Lower lobe of right lung (tissue), 2 donors: ENCODE measurements around the gene CHD2. TPM values are rescaled to one million over a fixed set of nuclear protein-coding genes. Genes with fewer than 3 reads are reported as not detected.

Experiments
- ATAC-seq, 2 donors: fragments of 200-7000 bp; cut with Tn5 transposase; one replicate each; pipeline ENCODE4 v1.9.1; 2020 to 2022; ENCODE audit warnings: mild to moderate bottlenecking in 2 of 2, moderate library complexity in 2 of 2
- DNase-seq: peaks from one replicate; pipeline ENCODE4 v3.0.0-alpha.2; 2020
- H3K27ac ChIP-seq: fragments of 200-600 bp; one replicate; pipeline ENCODE4 v1.8.0; 2022
- H3K27me3 ChIP-seq: fragments of 200-600 bp; one replicate; pipeline ENCODE4 v1.8.0; 2022; ENCODE audit warnings: low read depth
- H3K36me3 ChIP-seq: fragments of 200-600 bp; one replicate; pipeline ENCODE4 v1.8.0; 2022; ENCODE audit warnings: mild to moderate bottlenecking
- H3K4me1 ChIP-seq: fragments of 200-600 bp; one replicate; pipeline ENCODE4 v1.8.0; 2022
- H3K4me3 ChIP-seq: fragments of 200-600 bp; one replicate; pipeline ENCODE4 v1.8.0; 2022; ENCODE audit warnings: mild to moderate bottlenecking
- H3K9me3 ChIP-seq: fragments of 200-600 bp; one replicate; pipeline ENCODE4 v1.8.0; 2022
- intact Hi-C: fragments of 100-400 bp; cut with DNase I; formaldehyde crosslinking; loops from one replicate; pipeline ENCODE4 v1.11.0; 2022
- total RNA-seq: library from RNA; stranded (reverse); fragmentation: NEBNext Ultra II Directional; extraction: Animal tissue kit (Norgen Biotek cat#: 25700); gene quantifications from one replicate; pipeline ENCODE4 v1.2.1, GENCODE V29; 2021
- TF ChIP-seq, protein P1 (sequence below): fragments of 200-600 bp; IDR thresholded peaks from one replicate; pipeline ENCODE4 v1.8.0; 2022; ENCODE audit warnings: antibody characterized with exemption, mild to moderate bottlenecking
- donor health status: DM: no; HTN: yes; CAD: no; lungs with severe emphysema.

CHD2 gene
- total RNA-seq, 1 donor from 2014 or later = 158 TPM

GRCh38 chr15:93068581-93069199 is 168.6 kb downstream of the CHD2 start:
- no peak for ATAC-seq
- intact Hi-C loops = no loop called here
- no peak overlapping the region for H3K4me3 ChIP-seq

GRCh38 chr15:93070132-93070531 is 170.0 kb downstream of the CHD2 start:
- Histone ChIP-seq H3K9me3 (no peaks in the 10 kb centered on the region), H3K27ac (no peak overlapping the region), H3K4me3 (no peak overlapping the region), H3K4me1 (peaks cover 15% of the 10 kb centered on the region), H3K36me3 (no peaks in the 10 kb centered on the region), H3K27me3 (peaks cover 39% of the 10 kb centered on the region)
- TF ChIP-seq, protein P1, sequence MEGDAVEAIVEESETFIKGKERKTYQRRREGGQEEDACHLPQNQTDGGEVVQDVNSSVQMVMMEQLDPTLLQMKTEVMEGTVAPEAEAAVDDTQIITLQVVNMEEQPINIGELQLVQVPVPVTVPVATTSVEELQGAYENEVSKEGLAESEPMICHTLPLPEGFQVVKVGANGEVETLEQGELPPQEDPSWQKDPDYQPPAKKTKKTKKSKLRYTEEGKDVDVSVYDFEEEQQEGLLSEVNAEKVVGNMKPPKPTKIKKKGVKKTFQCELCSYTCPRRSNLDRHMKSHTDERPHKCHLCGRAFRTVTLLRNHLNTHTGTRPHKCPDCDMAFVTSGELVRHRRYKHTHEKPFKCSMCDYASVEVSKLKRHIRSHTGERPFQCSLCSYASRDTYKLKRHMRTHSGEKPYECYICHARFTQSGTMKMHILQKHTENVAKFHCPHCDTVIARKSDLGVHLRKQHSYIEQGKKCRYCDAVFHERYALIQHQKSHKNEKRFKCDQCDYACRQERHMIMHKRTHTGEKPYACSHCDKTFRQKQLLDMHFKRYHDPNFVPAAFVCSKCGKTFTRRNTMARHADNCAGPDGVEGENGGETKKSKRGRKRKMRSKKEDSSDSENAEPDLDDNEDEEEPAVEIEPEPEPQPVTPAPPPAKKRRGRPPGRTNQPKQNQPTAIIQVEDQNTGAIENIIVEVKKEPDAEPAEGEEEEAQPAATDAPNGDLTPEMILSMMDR = no peak
- no peak for ATAC-seq
- intact Hi-C loops = no loop called here
- DNase-seq = no peak

More at GRCh38 chr15:93068581-93069199, 168.6 kb downstream of the CHD2 start:
- TF ChIP-seq, protein P1 = no peak
- Histone ChIP-seq H3K4me1 (peaks cover 15% of the 10 kb centered on the region), H3K9me3 (no peaks in the 10 kb centered on the region), H3K36me3 (no peaks in the 10 kb centered on the region), H3K27me3 (peaks cover 28% of the 10 kb centered on the region), H3K27ac (no peak overlapping the region)
- DNase-seq = no peak

GRCh38 chr15:93070551-93071296 is 170.6 kb downstream of the CHD2 start:
- H3K27me3 ChIP-seq = peaks cover 39% of the 10 kb centered on the region
- TF ChIP-seq, protein P1 = no peak
- H3K36me3 ChIP-seq = no peaks in the 10 kb centered on the region
- no peak for ATAC-seq
- H3K27ac ChIP-seq = no peak overlapping the region
- intact Hi-C loops = no loop called here
- peak overlapping the region; percentile 65 for H3K4me3 ChIP-seq
- no peak for DNase-seq
- peaks cover 15% of the 10 kb centered on the region for H3K4me1 ChIP-seq
- H3K9me3 ChIP-seq = no peaks in the 10 kb centered on the region

DNA sequence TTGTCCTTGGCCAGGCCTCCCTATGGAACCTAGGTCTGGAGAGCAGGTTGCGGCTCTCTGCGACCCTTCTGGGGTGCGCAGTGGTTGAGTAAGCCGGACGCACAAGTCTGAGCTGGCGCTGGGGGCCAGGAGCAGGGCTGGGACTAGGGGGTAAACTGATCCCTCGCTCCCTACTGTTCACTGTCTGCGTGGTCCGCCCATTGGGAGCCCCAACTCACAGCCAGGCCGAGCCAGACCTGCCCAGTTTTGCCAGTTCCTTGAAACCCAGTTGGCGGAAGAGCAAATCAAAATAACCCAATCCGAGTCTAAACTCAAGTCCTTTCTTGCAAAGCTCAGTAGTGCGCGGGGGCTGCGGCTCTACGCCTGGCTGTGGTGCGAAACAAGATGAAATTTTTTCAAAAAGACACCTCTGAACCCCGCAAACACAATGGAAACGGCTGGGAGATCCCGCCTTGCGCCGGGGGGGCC is 171.4 kb downstream of the CHD2 start:
- Histone ChIP-seq H3K4me3 (peak overlapping the region; percentile 65), H3K9me3 (no peaks in the 10 kb centered on the region), H3K36me3 (no peaks in the 10 kb centered on the region), H3K4me1 (peaks cover 15% of the 10 kb centered on the region), H3K27ac (no peak overlapping the region), H3K27me3 (peaks cover 39% of the 10 kb centered on the region)
- ATAC-seq (no peak), DNase-seq (no peak)
- TF ChIP-seq, protein P1 = no peak
- intact Hi-C loops = no loop called here

DNA sequence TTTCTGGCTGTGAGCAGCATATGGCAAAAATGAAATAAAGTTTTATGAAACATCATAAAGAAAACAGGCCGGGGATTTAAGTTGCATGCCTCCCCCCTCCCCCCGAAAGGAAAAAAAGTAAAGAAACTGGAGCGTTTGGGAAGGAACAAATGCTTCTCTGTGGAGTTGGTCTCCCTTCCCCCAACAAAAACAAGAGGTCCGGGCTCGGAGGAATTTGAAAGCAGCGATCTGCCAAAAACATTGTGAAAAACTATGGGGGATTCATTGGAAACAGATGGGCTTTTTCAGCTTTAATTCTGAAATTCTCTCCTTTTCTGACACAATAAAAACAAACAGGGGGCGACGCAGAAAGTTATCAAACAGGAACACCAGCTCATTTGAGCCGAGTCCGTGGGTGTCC is 171.9 kb downstream of the CHD2 start:
- intact Hi-C loops = no loop called here
- Histone ChIP-seq H3K27me3 (peaks cover 39% of the 10 kb centered on the region), H3K4me3 (peak overlapping the region; percentile 65), H3K9me3 (no peaks in the 10 kb centered on the region), H3K4me1 (peaks cover 15% of the 10 kb centered on the region), H3K27ac (peak overlapping the region; percentile 61), H3K36me3 (no peaks in the 10 kb centered on the region)
- TF ChIP-seq, protein P1 = no peak
- DNase-seq = no peak
- no peak for ATAC-seq
